AG20443 (cell line): ENCODE data around the gene GNB5.
A peak's percentile ranks its signal among the peaks of the same experiment; 100 is the strongest.
"Not testable (repeated sequence)": the region's sequence is repeated elsewhere in the genome, so short reads cannot be mapped to it uniquely, and the experiment has no call there.

Experiments
- DNase-seq: peaks from one replicate; pipeline ENCODE4 v3.0.0; 2012; ENCODE audit warnings: low spot score, mixed read lengths

Gene GNB5

GRCh38 chr15:52191207-52191606 lies at the start of gene GNB5:
Gene GNB5 (minus strand): TSS chr15:52191392. CDS start chr15:52184676, 6,716 bp downstream.
- no peak for DNase-seq

- no peak for DNase-seq
These were observed 49.0 kb upstream of the GNB5 start for GRCh38 chr15:52240166-52240565.

- DNase-seq: not testable (repeated sequence)
These were observed 47.9 kb upstream of the GNB5 start for GRCh38 chr15:52238989-52239525.

DNA sequence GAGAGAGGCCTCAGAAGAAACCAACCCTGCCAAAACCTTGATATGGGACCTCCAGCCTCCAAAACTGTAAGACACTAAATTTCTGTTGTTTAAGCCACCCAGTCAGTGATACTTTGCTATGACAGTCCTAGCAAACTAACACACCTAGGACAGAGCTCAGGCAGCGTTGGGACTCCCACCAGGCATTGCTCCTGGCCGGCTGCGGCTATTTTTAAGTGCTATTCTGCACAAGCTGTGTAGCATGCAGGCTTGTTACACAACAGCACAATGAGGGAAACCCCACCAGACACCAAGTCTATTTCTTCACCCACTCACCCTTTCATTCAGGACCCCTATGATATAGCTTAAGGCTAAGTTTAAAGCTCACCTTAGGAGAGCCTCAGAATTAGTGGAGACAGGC lies 47.0 kb upstream of the GNB5 start:
- no peak for DNase-seq

DNA sequence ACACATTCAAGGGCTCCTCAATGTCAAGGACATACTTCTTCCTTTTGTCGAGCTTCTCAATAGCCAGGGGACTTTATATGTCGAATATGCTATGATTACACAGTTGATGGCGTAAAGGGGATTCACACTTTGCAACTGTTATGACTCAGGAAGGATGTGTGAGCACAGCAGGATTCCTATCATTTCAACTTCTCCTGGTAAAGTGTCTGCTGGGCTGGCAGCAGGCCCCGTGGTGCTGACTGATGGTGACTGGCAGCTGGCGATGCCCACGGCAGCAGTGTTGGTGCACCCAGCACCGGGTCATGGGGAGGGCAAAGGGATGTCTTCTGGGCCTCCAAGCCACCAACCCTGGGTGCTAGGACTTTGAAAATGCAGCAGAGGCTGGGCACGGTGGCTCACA lies 44.8 kb upstream of the GNB5 start:
- DNase-seq: no peak

DNA sequence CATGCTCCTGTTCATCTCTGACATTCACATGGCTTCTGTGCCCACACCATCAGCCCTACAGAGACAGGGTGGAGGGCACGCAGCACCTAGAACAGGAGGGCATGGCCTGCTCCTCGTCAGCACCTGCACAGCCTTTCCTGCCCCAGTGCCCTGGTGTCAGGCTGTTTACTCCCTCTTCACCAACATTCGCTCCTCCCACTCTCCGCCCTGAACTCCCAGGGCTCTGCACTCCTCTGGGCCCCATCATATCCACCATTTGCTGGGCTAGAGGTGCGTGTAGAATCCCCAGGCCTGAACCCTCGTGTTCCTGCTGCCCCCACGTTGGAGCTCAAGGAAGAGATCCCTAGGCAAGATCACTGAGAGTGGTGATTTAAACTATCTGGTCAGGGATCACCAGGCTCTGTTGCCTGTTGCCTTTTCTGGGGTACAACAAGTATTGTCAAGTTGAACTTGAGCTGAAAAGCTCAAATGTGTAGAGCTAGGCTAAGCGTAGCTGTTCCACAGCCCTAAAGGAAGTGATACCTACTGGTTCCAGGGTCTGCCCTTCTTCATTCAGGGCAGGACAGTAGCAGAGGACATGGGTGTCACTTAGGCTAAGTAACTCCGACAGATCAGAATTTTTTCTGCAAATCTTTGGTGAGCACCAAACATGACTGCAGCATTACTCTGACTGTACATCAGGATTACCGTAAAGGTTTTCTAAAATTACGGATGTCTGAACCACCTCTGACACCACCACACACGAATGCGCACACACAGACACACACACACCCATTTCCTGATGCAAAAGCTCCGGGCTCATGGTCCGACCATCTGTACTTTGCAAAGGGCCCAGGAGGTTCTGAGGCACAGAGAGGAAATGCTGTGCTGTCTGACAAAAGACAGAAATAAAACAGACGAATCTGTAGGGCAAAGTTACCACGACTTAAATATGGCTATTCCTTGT lies 43.7 kb upstream of the GNB5 start:
- no peak for DNase-seq

GRCh38 chr15:52233405-52233804 lies 42.2 kb upstream of the GNB5 start:
- peak; percentile 53 for DNase-seq

- no peak for DNase-seq
These were observed 41.1 kb upstream of the GNB5 start for GRCh38 chr15:52232327-52232726.

DNA sequence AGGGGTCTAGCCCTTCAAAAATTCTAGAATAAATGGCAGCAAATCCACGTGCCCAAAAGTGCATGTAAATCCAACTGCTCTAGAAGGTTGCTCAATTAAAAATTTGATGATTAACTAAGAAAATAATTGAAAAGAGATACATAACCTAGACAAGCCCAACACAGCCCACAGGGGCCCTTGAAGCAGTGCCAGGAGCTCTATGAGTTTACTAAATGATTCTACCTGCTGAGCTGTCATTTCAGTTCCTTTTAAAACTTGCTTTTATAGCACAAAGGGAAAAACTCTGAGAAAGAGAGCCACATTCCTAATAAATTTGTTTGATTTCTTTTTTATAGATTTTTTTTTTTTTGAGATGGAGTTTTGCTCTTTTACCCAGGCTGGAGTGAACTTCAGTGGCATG lies 38.9 kb upstream of the GNB5 start:
- DNase-seq: no peak

DNA sequence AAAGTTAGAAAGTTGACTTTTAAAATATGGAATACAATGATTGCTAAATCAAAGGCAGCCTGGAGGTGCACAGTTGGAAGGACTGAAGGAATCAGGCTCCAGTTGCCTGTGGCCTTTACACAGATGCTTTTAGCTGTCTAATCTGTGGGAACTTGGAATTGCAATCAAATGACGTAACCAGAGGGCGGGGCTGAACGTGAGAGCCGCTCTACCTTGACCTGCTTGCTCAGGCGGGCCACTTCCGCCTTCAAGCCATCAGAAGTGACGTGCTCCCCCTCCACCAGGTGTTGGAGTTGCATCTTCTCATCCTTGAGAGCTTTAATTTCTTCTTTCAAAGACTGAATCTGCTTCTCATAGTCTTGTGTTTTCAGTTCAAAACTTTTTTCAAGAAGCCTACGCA lies 37.7 kb upstream of the GNB5 start:
- no peak for DNase-seq

- DNase-seq: peak; percentile 84
These were observed 36.3 kb upstream of the GNB5 start for GRCh38 chr15:52227456-52227855.

DNA sequence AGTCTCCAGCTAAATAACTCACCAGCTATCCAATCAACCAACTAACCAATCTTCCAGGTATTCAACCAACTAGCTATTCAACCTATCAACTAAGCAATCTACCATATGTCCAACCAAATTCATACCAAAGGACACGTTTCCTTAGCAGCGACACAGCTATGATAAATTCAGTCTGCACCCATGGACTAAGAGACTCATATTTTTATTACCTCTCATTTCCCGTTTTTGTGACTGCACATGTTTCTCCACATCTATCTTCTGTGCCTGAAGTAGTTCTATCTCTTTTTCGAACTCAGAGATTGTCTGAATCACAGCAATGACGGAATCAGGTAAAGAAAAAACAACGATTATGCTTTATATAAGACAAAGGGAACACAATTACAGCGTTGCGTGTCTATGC lies 34.0 kb upstream of the GNB5 start:
- DNase-seq: no peak

GRCh38 chr15:52224211-52224610 lies 33.0 kb upstream of the GNB5 start:
- no peak for DNase-seq

GRCh38 chr15:52221730-52222129 lies 30.5 kb upstream of the GNB5 start:
- no peak for DNase-seq

DNA sequence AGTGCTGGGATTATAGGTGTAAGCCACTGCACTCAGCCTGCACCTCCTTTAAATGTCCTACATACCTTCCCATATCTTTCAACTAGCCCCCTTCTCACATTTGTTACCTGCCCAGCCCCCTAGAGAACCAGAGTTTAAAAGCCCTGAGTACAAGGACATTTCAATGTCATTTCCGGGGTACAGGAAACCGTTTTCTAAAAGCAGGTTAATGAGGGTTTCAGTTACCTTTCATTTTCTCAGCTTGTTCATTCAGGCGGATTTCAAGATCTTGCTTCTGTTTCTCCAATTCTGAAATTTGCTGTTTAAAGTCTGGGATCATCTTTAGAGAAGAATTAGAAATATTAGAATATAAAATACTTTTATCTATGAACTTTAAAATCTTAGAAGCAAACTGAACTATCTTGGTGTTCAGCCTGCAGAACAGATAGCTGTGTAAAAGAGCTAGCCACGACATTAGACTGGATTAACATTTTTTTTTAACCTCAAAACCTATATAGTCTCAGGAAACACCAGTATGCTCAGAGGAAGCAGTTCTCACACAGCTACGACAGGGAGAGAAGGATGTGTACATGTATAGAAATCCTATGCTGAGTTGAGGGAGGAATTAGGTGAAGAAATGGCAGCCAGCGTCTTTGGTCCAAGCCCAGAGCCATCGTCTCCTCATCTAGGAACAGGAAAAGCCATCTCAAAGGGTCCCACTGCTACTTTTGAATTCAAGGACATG lies 29.9 kb upstream of the GNB5 start:
- DNase-seq: no peak

GRCh38 chr15:52220251-52220650 lies 29.1 kb upstream of the GNB5 start:
- no peak for DNase-seq

GRCh38 chr15:52218816-52219215 lies 27.6 kb upstream of the GNB5 start:
- DNase-seq: no peak

GRCh38 chr15:52218371-52218770 lies 27.2 kb upstream of the GNB5 start:
- DNase-seq: no peak

DNA sequence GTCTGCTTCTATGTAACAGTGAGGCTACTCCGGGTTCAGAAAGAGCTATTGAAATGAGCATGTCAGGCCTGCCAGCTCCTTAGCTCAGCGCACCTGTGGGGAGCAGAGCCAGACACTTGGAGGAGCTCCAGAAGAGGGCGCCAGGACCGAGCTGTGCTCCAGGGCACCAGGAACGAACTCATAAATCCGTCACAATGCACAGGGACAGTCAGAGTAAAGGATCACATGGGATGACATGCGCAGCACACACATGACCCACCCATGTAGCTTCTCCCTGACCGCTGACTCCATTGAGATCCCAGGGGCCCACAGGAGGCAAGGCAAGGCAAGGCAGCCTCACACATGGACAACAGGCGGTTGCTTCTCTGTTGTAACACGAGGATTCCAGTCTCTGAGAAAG lies 26.0 kb upstream of the GNB5 start:
- no peak for DNase-seq

DNA sequence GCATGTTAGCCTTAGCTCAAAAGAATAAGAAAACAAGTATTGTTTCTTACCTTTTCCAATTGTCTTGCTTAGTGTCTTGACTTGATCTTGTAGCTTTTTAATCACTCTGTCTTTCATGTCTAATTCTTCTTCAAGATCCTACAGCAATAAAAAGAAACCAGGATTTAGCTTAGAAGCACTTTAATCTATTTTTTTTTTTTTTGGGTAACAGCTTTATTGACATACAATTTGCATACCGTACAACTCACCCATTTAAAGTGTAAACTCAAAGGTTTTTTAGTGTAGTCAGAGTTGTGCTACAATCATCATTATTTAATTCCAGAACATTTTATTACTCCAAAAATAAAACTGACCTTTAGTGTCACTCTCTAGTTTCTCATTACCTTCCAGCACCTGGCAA lies 23.4 kb upstream of the GNB5 start:
- DNase-seq: no peak

DNA sequence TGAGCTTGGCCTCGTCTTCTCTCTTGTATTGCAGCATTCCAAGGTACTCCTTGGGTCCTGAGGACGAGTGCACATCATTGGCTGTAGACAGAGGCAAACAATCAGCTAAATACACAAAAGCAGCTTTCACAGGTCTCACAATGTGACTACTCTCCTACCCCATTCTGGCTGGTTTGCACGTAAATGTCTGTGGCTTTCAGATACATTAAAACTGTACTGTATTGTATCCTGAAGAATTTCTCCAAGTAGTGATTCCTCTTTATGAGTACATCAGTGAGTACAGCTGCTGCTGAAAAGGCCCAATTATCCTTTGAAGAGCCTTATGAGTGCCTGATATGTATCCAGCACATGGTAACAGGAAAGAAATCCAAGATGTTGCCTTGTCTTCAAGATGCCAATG lies 22.0 kb upstream of the GNB5 start:
- no peak for DNase-seq

DNA sequence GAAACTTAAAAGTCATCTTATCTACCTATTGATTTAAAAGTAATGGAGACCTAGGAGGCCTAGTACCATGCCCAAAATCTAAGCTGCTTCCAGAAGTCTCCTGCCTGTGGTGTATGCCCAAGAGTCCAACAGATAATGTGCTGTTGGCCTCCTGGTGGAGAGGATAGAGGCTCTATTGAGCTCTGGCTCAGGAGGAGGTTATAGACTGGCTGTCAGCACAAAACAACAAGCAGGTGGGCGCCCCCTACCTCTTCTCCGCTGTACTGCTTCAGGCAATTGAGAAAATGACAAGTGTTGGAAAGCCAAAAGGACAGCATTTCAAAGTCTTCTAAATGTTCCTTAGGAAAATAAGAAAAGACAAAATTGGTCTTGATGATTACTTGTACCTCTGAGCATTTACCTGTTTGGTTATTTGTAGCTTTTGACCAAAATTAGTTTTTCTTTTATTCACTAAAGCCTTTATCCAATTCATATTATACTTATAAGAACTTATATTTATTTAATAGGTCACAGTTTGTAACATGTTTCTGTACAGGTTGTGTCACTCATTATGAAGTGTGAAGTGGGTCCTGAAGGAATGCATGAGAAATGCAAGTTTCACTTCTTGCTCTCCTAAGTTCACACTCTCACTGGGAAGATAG lies 17.2 kb upstream of the GNB5 start:
- DNase-seq: peak; percentile 82

DNA sequence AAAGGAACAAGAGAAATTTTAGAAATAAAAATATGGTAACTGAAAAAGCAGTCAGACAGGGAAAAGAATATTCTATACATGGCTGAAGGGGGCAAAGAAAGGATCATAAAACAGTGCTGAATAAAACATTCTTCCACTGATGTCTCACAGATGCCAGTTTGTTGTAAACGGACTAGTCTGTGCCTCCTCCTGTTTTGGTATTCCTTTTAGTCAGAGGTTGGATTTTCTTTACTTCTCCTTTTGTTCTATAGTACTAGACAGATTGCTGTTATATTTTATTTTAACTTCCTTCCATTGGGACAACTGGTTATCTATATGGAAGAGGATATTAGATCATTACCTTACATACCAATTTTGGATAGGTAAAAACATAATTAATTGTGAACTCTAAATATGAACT lies 16.0 kb upstream of the GNB5 start:
- no peak for DNase-seq
